CD4-positive, alpha-beta memory T cell (primary cell): ENCODE measurements around the gene IL5RA. TPM values are rescaled to one million over a fixed set of nuclear protein-coding genes. Genes with fewer than 3 reads are reported as not detected.

Source experiments
- CTCF ChIA-PET: fragments of 350-600 bp; sonication (Branson Sonifier 250); formaldehyde crosslinking; loops from one replicate; lab custom pipeline; 2021; ENCODE audit warnings: inconsistent platforms; ENCODE audit not compliant: partially characterized antibody; lab: Charles Lee
- POLR2A ChIA-PET: fragments of 350-600 bp; sonication (Branson Sonifier 250); formaldehyde crosslinking; loops from one replicate; lab custom pipeline; 2021; ENCODE audit not compliant: partially characterized antibody; lab: Charles Lee
- DNase-seq, 5 donors: peaks; one replicate each; pipeline versions ENCODE4 v3.0.0 to v3.0.0-alpha.2; 2020 to 2022; ENCODE audit warnings: mixed read lengths in 1 of 5
- H3K27ac ChIP-seq: one replicate; pipeline ENCODE4 v1.7.0; 2013; ENCODE audit warnings: low read depth, low read length
- H3K27me3 ChIP-seq: 2 replicates; pipeline ENCODE4 v1.7.0; 2013; ENCODE audit warnings: mild to moderate bottlenecking, low read length, moderate library complexity; ENCODE audit not compliant: insufficient read depth
- H3K36me3 ChIP-seq: 2 replicates; pipeline ENCODE4 v1.7.0; 2013; ENCODE audit warnings: mild to moderate bottlenecking, low read length, moderate library complexity; ENCODE audit not compliant: insufficient read depth
- H3K4me1 ChIP-seq: 2 replicates; pipeline ENCODE4 v1.7.0; 2013; ENCODE audit warnings: mild to moderate bottlenecking, low read length, moderate library complexity; ENCODE audit not compliant: insufficient read depth
- H3K4me3 ChIP-seq, 2 donors: one replicate each; pipeline ENCODE4 v1.7.0; 2013; ENCODE audit warnings: low read length in 2 of 2, mild to moderate bottlenecking in 1 of 2
- H3K9me3 ChIP-seq, 2 donors: one replicate each; pipeline ENCODE4 v1.7.0; 2013; ENCODE audit warnings: low read length in 2 of 2, control low read depth in 1 of 2; ENCODE audit not compliant: control insufficient read depth in 1 of 2
- H3K27ac Mint-ChIP-seq, 7 donors: one replicate each; pipeline ENCODE4 v1.8.0; 2020 to 2021; ENCODE audit warnings: mixed read lengths in 7 of 7, mild to moderate bottlenecking in 6 of 7, inconsistent platforms in 3 of 7, moderate library complexity in 3 of 7
- H3K27me3 Mint-ChIP-seq, 2 donors: one replicate each; pipeline ENCODE4 v1.8.0; 2020 to 2021; ENCODE audit warnings: mixed read lengths in 2 of 2
- H3K36me3 Mint-ChIP-seq, 2 donors: one replicate each; pipeline ENCODE4 v1.8.0; 2020 to 2021; ENCODE audit warnings: mixed read lengths in 2 of 2, inconsistent platforms in 1 of 2, mild to moderate bottlenecking in 1 of 2
- H3K4me1 Mint-ChIP-seq, 4 donors: one replicate each; pipeline ENCODE4 v1.8.0; 2020 to 2021; ENCODE audit warnings: mixed read lengths in 4 of 4, mild to moderate bottlenecking in 1 of 4
- H3K4me3 Mint-ChIP-seq, 8 donors: one replicate each; pipeline ENCODE4 v1.8.0; 2020 to 2021; ENCODE audit warnings: mixed read lengths in 8 of 8, mild to moderate bottlenecking in 7 of 8, moderate library complexity in 6 of 8, inconsistent platforms in 3 of 8
- H3K9me3 Mint-ChIP-seq, 8 donors: one replicate each; pipeline ENCODE4 v1.8.0; 2020 to 2021; ENCODE audit warnings: mixed read lengths in 8 of 8, mild to moderate bottlenecking in 5 of 8, inconsistent platforms in 3 of 8, moderate library complexity in 1 of 8
- intact Hi-C: fragments of 100-400 bp; cut with micrococcal nuclease; formaldehyde crosslinking; loops from one replicate; pipeline ENCODE4 v1.15.1; 2023
- polyA plus RNA-seq, 2 donors: library from polyadenylated mRNA; unstranded; fragments of 300-500 nt; fragmentation: Illumina TruSeq; gene quantifications; one replicate each; pipeline ENCODE4 v1.2.3, GENCODE V29; 2021
- total RNA-seq, 2 experiments: library from RNA; stranded (reverse); gene quantifications; one replicate each; pipeline ENCODE4 v1.2.3, GENCODE V29; 2021

The IL5RA gene
- total and polyA plus RNA-seq, 4 experiments from 2014 or later, result 0.12 to 1.1 (median 0.46) TPM

DNA sequence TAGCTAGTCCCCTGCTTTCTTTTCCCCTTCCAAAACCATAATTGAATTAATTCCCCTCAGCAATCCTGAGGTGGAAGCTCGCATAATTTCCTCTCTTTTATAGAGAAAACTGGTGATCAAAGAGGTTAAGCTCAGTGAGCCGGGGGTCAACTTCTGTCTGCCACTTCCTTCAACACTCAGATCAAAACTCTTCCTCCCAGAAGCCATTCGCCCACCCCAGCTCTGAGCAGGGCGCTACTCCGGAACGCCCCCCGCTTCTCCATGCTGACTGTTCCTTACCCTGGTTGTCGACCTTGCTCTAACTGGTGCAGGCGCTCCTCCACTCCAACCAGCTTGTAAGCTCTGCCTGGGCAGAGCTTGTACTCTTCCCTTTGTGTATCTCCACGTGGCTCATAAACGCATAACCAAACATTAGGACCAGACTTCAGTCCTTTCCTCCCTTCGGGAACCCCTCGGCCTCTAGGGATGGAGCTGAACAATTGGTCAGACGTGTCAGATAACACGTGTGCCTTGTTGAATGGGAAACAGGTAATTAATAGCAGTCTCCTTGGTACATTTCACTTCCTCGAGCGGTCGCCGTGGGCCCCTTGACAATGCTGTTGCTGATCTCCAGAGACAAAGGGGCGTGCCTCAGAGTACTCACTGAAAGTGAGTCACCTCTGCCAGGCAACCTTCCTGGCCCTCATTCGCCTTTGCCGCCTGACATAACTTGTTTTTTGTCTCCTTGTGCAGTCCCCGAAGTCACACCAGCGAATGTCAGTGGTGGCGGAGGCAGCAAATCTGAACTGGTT, 71.8 kb downstream of the IL5RA start:
- intact Hi-C loops, result no loop called here
- Mint-ChIP-seq H3K4me3 (no peak overlapping the region), H3K27ac (no peak overlapping the region), H3K4me1 (no peaks in the 10 kb centered on the region), H3K27me3 (peaks cover 0 to 3% of the 10 kb centered on the region in 2 donors), H3K36me3 (no peaks in the 10 kb centered on the region), H3K9me3 (no peaks in the 10 kb centered on the region)
- no peaks in the 10 kb centered on the region for H3K27me3 ChIP-seq
- H3K4me1 ChIP-seq, result no peaks in the 10 kb centered on the region
- CTCF ChIA-PET, result no interaction called here
- no peaks in the 10 kb centered on the region for H3K9me3 ChIP-seq
- POLR2A ChIA-PET, result no interaction called here
- no peaks in the 10 kb centered on the region for H3K36me3 ChIP-seq
- H3K4me3 ChIP-seq, result no peak overlapping the region
- H3K27ac ChIP-seq, result no peak overlapping the region
- DNase-seq, result no peak

GRCh38 chr3:3037156-3037555, 73.0 kb downstream of the IL5RA start:
- no peaks in the 10 kb centered on the region for H3K36me3 Mint-ChIP-seq
- H3K4me3 Mint-ChIP-seq, result no peak overlapping the region
- H3K27ac Mint-ChIP-seq, result no peak overlapping the region
- Histone ChIP-seq H3K4me3 (no peak overlapping the region), H3K9me3 (no peaks in the 10 kb centered on the region), H3K4me1 (no peaks in the 10 kb centered on the region), H3K27ac (no peak overlapping the region), H3K36me3 (no peaks in the 10 kb centered on the region), H3K27me3 (no peaks in the 10 kb centered on the region)
- H3K4me1 Mint-ChIP-seq, result no peaks in the 10 kb centered on the region
- intact Hi-C loops, result no loop called here
- H3K27me3 Mint-ChIP-seq, result peaks cover 0 to 3% of the 10 kb centered on the region in 2 donors
- ChIA-PET POLR2A (no interaction called here), CTCF (no interaction called here)
- no peak for DNase-seq
- H3K9me3 Mint-ChIP-seq, result no peaks in the 10 kb centered on the region

DNA sequence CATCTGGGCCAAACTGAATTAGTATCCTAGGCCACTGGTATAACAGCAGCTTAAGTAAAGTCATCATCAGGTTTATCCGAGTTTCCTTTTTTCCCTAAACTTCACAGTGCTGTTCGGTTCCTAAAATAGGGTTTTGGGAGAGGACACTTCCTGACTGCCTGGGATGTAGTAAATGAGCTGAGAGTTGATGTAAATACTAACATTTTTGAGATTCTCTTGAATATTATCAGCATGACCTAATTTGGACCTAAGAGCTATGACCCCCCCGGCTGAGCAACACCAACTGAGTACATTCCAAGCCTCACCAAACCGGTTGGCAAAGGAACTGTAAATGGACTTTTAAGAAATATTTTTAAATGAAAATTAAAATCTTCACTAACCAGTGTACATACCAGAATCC, 78.8 kb downstream of the IL5RA start:
- Mint-ChIP-seq H3K9me3 (no peaks in the 10 kb centered on the region), H3K27me3 (no peaks in the 10 kb centered on the region), H3K27ac (no peak overlapping the region), H3K4me3 (no peak overlapping the region), H3K36me3 (no peaks in the 10 kb centered on the region), H3K4me1 (peaks cover 11 to 14% (median 13%) of the 10 kb centered on the region in 4 donors)
- peaks cover 14% of the 10 kb centered on the region for H3K4me1 ChIP-seq
- H3K9me3 ChIP-seq, result no peaks in the 10 kb centered on the region
- POLR2A ChIA-PET, result no interaction called here
- no peaks in the 10 kb centered on the region for H3K36me3 ChIP-seq
- CTCF ChIA-PET, result no interaction called here
- intact Hi-C loops, result no loop called here
- no peak overlapping the region for H3K27ac ChIP-seq
- no peaks in the 10 kb centered on the region for H3K27me3 ChIP-seq
- H3K4me3 ChIP-seq, result no peak overlapping the region
- no peak for DNase-seq

DNA sequence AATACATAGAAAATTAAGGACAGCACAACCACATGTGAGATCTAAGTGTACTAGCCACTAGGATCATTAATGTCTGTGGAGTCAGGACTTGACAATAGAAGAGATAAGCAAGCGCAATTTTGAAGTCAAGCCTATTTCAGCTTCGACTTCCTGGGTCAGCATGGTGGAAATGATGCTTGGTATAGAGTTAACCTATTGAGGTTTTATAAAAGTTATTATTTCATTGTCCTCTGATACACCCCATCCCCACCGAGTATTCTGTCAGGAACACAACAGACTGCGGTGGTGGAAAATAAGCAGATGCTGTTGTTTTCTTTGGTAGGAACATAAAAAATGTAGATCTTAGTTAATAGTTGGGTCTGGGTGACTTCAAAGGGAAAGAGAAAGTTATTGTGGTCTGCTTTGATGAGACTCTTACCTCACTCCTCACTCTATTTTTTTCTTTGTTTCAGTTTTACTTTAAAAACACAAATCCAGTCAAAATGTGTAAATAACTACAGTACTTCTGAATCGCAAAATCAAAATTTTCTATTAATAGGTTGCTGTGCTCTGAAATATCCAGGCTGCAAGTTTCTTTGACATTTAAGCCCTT, 82.1 kb downstream of the IL5RA start:
- peaks cover 4 to 5% of the 10 kb centered on the region in 2 donors for H3K27me3 Mint-ChIP-seq
- H3K4me1 ChIP-seq, result peaks cover 14% of the 10 kb centered on the region
- peak in 4 of 5 donors; percentile 48 to 60 (median 50) for DNase-seq
- H3K36me3 ChIP-seq, result no peaks in the 10 kb centered on the region
- no peaks in the 10 kb centered on the region for H3K9me3 ChIP-seq
- ChIA-PET POLR2A (no interaction called here), CTCF (no interaction called here)
- H3K27me3 ChIP-seq, result no peaks in the 10 kb centered on the region
- no peak overlapping the region for H3K4me3 ChIP-seq
- H3K4me1 Mint-ChIP-seq, result peaks cover 11 to 14% (median 13%) of the 10 kb centered on the region in 4 donors
- H3K9me3 Mint-ChIP-seq, result no peaks in the 10 kb centered on the region
- H3K36me3 Mint-ChIP-seq, result no peaks in the 10 kb centered on the region
- peak overlapping the region; percentile 38 to 82 (median 64) for H3K4me3 Mint-ChIP-seq
- intact Hi-C loops, result loop anchor here (2.0 kb wide), 1 partner anchor 151 kb away; the partner anchor contains the start of gene CRBN
- H3K27ac Mint-ChIP-seq, result peak overlapping the region in 6 of 7 donors; percentile 10 to 62 (median 36)
- H3K27ac ChIP-seq, result no peak overlapping the region

DNA sequence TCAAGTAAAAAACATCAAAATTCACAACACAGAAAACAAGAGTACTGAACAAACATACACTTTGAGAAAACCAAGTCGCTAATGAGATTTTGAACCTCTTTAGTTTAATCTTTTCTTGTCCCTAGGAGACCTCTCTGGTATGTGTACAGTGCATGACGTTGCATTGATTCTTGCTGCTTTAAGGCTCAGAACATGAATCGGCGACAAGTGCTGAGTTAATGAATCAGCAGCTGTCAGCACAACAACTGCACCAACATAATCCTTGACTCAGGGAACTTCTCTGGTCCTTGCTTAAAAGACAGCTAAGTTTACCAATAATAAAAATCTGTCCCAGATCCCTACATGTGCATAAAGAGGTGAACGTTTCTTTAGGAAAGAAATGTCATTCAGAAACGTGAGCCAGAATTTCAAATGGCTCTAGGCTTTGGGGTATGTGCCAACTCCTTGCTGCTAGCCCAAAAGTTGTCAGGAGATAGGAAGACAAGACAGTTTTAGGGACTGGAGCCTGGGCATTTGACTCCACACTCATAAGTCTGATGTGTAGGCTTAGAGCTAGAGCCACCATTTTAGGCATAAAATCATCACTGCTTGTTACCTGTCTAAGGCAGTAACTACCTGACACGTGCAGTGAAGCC, 86.9 kb downstream of the IL5RA start:
- Mint-ChIP-seq H3K4me1 (peaks cover 6 to 10% (median 8%) of the 10 kb centered on the region in 4 donors), H3K27ac (no peak overlapping the region), H3K4me3 (no peak overlapping the region), H3K36me3 (no peaks in the 10 kb centered on the region), H3K27me3 (peaks cover 9 to 13% of the 10 kb centered on the region in 2 donors), H3K9me3 (no peaks in the 10 kb centered on the region)
- Histone ChIP-seq H3K4me3 (no peak overlapping the region), H3K36me3 (no peaks in the 10 kb centered on the region), H3K27me3 (no peaks in the 10 kb centered on the region), H3K27ac (no peak overlapping the region), H3K4me1 (peaks cover 6% of the 10 kb centered on the region), H3K9me3 (no peaks in the 10 kb centered on the region)
- ChIA-PET POLR2A (no interaction called here), CTCF (no interaction called here)
- intact Hi-C loops, result no loop called here
- no peak for DNase-seq

DNA sequence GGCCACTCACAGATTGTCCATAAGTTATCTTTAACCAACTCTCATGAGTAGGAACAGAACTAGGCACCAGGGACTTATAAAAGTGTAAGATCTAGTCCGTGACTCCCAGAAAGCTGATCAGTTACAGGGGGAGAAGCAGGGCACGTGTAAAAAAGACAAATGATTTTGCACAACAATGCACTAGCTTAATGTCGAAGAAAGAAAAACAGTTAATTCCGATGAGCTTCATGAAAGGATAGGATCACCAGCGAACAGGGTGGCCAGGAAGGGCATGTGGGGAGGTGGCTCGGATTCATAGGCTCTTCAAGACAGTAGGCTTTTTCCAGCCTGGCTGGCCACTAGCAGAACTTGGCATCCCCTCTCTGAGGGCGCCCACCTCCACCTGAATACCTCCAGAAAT, 90.0 kb downstream of the IL5RA start:
- Histone ChIP-seq H3K4me1 (no peaks in the 10 kb centered on the region), H3K4me3 (no peak overlapping the region), H3K27ac (no peak overlapping the region), H3K27me3 (no peaks in the 10 kb centered on the region), H3K36me3 (no peaks in the 10 kb centered on the region), H3K9me3 (no peaks in the 10 kb centered on the region)
- intact Hi-C loops, result no loop called here
- CTCF ChIA-PET, result interaction anchor here (1.1 kb wide), 1 partner anchor 168 kb away, joined by 3 read pairs; no protein-coding TSS in a partner anchor
- POLR2A ChIA-PET, result no interaction called here
- Mint-ChIP-seq H3K27ac (no peak overlapping the region), H3K9me3 (no peaks in the 10 kb centered on the region), H3K4me1 (no peaks in the 10 kb centered on the region), H3K27me3 (peaks cover 9 to 18% of the 10 kb centered on the region in 2 donors), H3K4me3 (no peak overlapping the region), H3K36me3 (no peaks in the 10 kb centered on the region)
- no peak for DNase-seq
